ENCODE results near the gene RNF166.

The RNF166 gene

DNA sequence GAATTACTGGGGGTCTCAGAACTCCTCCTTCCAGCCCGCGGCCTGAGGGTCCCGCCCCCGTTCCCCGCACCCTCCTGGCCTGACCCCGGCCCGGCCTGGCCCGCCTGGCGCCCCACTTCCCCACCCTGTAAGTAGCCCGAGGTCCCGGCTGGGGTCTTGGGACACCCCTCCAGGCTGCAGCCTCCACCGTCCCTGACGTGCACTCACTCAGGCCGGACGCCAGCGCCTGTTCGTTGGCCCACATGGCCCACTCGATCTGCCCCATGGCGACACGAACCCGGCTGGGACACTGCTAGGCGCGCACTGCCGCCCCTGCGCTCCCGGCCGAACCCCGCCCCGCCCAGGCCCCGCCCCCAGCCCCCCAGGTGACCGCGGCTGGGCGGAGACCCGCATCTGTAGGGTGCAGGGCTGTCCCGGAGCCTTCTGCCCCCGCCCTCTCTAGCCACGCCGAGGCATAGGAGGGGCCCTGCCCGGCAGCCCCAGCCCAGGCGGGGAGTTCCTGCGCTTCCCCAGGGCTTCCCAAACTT, 55.4 kb downstream of the RNF166 start, which contains the start of gene CYBA:
Gene CYBA, minus strand, starts transcription at position 305 of the 527 bp plus-strand sequence. Its CDS starts 40 bp downstream, at position 265.
- DNase-seq, result peak; percentile 52

- DNase-seq, result no peak
Observed at GRCh38 chr16:88649924-88650748, 56.1 kb downstream of the RNF166 start.

- no peak for DNase-seq
Observed at GRCh38 chr16:88649195-88649923, 56.8 kb downstream of the RNF166 start.

GRCh38 chr16:88647178-88648070, 58.8 kb downstream of the RNF166 start:
- no peak for DNase-seq

Data from fibroblast of skin of right quadriceps (primary cell).